GM11168 (cell line): ENCODE data around the gene TAS1R2.

Experiments
- in situ Hi-C: fragments of 300-500 bp; cut with MboI; formaldehyde crosslinking; loops from one replicate; pipeline ENCODE4 v1.12.0; 2022; ENCODE audit warnings: low sequenced_read_pairs; ENCODE audit not compliant: unreplicated experiment

The TAS1R2 gene

GRCh38 chr1:18807334-18808063 lies 52.0 kb downstream of the TAS1R2 start:
- in situ Hi-C loops = no loop called here

- in situ Hi-C loops = no loop called here
Observed at GRCh38 chr1:18805925-18806849, 53.3 kb downstream of the TAS1R2 start.

DNA sequence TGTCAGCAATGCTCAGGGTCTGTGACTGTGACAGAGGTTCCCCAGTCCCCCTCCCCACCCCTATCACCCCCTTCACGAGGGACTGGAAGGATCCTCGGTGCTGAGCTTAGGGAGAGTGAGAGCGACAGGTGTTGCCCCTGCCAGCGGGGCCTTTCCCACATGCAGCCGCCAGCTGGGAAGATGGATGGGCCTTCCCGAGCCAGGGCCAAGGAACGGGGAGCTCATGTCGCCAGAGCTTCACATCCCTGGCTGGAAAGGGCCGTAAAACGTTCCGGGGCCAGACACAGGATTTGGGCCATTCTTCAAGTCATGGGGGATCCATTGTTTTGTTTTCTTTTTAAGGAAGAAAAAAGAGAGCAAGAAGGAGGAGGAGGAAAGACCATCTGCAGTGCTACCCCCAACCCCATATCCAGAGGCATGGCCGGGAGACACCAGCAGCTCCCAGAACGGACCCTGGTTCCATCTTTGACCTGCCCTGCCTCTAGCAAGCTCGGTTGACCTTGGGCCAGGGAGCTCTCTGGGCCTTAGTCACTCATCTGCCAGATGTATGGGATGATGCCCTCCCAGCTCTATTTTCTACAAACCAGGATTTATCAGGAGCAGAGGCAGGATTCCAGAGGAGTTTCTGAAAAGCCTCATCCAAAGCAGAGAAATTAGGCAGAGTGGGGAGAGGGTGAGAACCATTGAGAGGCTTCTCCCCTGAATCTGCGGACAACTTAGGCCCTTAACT lies 54.1 kb downstream of the TAS1R2 start:
- in situ Hi-C loops = no loop called here

DNA sequence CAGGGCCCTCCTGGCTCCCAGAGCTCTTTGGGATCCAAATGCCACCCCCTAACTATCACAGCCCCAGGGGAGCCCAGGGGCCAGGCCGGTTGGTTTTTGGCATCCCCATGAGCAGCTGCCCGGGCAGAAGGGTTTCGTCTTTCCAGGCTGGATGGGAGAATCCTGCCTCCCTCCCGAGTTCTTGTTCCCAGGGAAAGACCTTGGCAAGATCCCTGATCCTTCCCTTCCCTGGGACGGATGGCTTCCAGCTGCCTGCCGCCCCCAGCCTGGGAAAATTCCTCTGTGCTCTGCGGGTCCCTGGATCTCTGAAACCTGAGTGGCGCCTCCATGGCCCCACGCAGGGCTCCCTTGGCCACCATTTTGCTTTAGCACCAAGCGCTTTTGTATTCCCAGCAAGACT lies 55.6 kb downstream of the TAS1R2 start:
- in situ Hi-C loops = no loop called here

- in situ Hi-C loops = no loop called here
Observed at GRCh38 chr1:18803151-18803791, 56.2 kb downstream of the TAS1R2 start.

DNA sequence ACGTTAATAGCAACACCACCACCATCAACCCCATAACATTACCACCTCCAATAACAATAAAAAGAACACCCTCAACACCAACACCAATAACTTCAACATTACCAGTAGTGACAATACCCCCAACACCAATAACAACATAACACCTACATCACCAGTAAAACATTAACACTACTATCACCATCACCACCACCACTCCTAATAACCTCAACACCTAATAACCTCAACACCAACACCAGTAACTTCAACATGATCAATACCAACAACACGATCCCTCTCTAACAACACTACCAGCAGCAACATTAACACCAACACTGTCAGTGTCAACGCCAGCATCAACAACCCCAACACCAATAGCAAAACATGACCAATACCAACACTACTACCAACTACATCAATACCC lies 57.2 kb downstream of the TAS1R2 start:
- in situ Hi-C loops = no loop called here

- in situ Hi-C loops = no loop called here
Observed at GRCh38 chr1:18800258-18800657, 59.2 kb downstream of the TAS1R2 start.

GRCh38 chr1:18799454-18799853 lies 60.0 kb downstream of the TAS1R2 start:
- in situ Hi-C loops = no loop called here

DNA sequence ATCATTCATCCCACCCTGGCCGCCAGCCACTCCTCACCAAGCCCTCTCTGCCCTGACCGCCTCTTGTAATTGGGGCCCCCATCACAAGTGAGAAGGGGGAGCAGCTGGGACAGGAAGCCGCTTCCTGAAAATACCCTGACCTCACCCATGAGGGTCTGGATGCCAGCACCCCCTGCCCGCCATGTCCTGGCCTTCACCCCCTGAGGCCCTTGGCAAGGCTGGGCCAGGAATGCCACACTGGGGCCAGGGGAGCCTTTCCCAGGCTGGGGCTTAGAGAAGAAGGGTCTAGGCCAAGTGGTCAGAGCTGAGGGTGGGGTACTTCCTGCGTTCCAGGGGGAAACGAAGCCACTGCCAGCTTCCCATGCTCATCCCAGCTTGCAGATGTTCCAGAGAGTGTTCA lies 60.5 kb downstream of the TAS1R2 start:
- in situ Hi-C loops = no loop called here

DNA sequence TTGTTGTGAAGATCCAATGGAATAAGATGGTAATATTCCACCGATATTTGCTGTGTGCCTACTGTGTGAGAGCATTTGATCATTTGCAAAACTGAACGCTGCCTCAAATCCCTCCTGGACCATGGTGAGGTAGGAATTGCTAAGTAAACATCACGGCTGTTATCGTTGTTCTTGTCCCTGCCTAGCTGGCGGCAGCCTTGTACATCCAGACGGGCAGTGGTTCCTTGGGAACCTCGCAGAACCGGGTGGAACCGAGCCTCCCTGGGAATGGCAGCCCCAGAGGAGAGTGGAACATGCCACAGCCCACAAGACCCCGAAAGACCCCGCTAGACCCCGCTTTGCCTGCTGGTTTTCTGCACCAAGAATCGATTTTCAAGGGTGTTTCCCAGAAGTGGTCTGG lies 60.9 kb downstream of the TAS1R2 start:
- in situ Hi-C loops = no loop called here

GRCh38 chr1:18796950-18797349 lies 62.5 kb downstream of the TAS1R2 start:
- in situ Hi-C loops = no loop called here

DNA sequence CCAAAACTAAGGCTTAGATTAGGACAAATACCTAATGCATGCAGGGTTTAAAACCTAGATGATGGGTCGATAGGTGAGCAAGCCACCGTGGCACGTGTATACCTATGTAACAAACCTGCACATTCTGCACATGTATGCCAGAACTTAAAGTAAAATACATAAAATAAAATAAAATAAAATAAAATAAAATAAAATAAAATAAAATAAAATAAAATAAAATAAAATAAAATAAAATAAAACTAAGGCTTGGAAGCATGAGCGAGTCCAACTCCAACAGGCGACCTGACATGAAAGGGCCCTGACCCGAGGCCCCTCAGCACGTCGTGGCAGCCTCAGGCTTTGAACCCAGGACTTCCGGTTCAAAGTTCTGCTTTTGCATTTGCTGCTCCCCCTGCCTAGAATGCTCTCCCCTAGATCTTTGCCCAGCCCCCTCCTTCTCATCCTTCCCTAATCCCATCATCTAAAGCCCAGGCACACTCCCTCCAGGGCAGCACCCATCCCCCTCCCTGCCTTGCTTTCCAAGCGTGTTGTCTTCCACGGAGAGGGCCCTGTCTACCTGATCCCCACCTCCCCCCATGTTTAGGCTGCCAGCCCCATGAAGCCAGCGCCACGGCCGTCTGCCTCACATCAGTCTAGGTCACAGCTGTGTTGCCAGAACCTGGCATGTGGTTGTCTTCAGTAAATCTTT lies 64.3 kb downstream of the TAS1R2 start:
- in situ Hi-C loops = no loop called here

DNA sequence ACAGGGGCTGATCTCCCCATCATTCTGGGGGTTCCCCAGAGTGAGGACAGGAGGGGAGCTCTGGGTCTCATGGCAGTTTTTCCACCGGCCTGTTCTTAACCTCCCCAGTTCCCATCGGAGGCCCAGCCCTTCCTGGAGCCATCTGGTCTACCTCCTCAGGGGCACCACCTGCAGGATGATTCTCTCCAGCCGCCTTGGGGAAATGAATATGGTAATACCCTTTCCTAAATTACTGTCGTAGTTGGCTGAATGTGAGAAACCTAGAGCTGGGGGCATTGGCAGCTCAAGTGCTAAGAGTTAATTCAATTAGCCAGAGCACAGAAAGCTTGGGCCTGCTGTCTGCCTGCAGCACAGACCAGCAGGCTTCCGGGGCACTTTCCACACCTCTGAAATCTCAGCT lies 64.9 kb downstream of the TAS1R2 start:
- in situ Hi-C loops = no loop called here

- in situ Hi-C loops = no loop called here
Observed at GRCh38 chr1:18794051-18794450, 65.4 kb downstream of the TAS1R2 start.

DNA sequence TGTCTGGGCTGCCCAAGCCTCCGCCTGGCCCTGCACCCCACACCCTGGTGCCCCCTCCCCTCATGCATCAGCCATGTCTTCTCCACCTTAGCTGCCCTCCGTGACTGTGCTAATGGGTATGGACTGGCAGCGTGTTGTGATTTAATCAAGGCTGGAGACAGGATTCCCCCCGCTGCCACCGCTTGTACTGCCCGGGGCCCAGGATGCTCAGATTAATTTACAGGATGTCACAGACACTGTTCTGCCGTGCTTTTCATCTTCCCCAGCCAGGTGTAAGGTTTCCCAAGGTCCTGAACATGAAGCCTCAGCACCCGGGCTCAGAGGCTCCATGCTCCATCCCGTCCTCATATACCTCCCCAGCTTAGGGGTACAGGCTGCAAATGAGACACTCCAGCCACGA lies 66.3 kb downstream of the TAS1R2 start:
- in situ Hi-C loops = no loop called here

GRCh38 chr1:18792747-18793146 lies 66.7 kb downstream of the TAS1R2 start:
- in situ Hi-C loops = no loop called here
